Adrenal gland (tissue), 5 donors: Measurements from ENCODE around the gene ZNF683.

Experiments
- POLR2A ChIP-seq, 2 donors: fragments of 450-650 bp; IDR thresholded peaks; one replicate each; pipeline ENCODE4 v1.6.1; 2017; ENCODE audit warnings: antibody characterized with exemption in 2 of 2, mild to moderate bottlenecking in 2 of 2, moderate library complexity in 1 of 2
- TF ChIP-seq, protein P1 (sequence below), 6 experiments: fragments of 450-650 bp in 4 of 6; fragments of 200-600 bp in 2 of 6; sonication (generic) in 1 of 6; IDR thresholded peaks; 1 replicate in 5 of 6; 2 replicates in 1 of 6; pipeline versions ENCODE4 v1.5.1 to v1.8.0; 2016 to 2021; ENCODE audit warnings: antibody characterized with exemption in 6 of 6, mild to moderate bottlenecking in 2 of 6, moderate library complexity in 1 of 6
- donor health status: DM: no; HTN: no; CAD: no.

DNA sequence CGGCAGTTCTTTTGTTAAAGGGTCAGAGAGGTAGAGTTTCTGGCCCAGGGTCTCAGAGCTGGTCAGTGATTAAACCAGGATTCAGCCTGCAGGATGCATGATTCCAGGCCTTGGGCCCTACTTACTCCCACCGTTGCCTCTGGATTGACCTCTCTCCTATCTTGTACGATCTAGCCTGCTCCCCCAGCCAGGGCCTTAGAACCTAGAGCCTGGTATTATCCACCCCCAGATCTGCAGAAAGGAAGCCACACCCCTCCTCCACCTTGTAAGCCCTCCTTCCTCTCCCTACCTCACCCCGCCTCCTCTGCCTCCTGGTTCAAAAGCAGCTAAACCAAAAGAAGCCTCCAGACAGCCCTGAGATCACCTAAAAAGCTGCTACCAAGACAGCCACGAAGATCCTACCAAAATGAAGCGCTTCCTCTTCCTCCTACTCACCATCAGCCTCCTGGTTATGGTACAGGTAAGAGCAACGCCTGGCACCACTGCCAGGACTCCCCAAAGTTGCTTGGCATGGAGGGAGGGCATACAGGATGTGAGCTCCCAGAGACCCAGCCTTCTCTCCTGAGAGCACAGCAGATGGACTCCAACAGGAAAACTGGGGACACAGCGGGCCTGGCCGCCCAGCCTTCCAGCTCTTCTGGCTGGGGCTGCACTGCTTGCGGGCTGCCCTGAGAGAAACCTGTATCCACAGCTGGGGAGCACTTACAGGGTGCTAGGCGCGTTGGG lies 54.8 kb downstream of the ZNF683 start, which contains the start of gene CD52:
- TF ChIP-seq, protein P1, sequence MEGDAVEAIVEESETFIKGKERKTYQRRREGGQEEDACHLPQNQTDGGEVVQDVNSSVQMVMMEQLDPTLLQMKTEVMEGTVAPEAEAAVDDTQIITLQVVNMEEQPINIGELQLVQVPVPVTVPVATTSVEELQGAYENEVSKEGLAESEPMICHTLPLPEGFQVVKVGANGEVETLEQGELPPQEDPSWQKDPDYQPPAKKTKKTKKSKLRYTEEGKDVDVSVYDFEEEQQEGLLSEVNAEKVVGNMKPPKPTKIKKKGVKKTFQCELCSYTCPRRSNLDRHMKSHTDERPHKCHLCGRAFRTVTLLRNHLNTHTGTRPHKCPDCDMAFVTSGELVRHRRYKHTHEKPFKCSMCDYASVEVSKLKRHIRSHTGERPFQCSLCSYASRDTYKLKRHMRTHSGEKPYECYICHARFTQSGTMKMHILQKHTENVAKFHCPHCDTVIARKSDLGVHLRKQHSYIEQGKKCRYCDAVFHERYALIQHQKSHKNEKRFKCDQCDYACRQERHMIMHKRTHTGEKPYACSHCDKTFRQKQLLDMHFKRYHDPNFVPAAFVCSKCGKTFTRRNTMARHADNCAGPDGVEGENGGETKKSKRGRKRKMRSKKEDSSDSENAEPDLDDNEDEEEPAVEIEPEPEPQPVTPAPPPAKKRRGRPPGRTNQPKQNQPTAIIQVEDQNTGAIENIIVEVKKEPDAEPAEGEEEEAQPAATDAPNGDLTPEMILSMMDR (IDR thresholded peaks at IDR 0.05) = no peak
- TF ChIP-seq POLR2A (IDR thresholded peaks at IDR 0.05) = no peak
